Measurements from ENCODE around the gene CDK5.

Gene CDK5

GRCh38 chr7:151016505-151016904 lies 41.2 kb downstream of the CDK5 start:
- no peak for TF ChIP-seq EZH2phosphoT487 (IDR thresholded peaks at IDR 0.05; ENCODE audit: low read depth)
- no peak for TF ChIP-seq CTCF (IDR thresholded peaks at IDR 0.05; ENCODE audit: low read depth, low read length)
- no peaks in the 10 kb centered on the region for H3K36me3 ChIP-seq (replicated peaks; ENCODE audit: low read depth, low read length)
- H3K4me3 ChIP-seq (ENCODE audit: low read length), result no peak overlapping the region
- H2AFZ ChIP-seq (ENCODE audit: low read depth, low read length), result no peak overlapping the region
- no peaks in the 10 kb centered on the region for H4K20me1 ChIP-seq (ENCODE audit: insufficient read depth, low read length)
- H3K9ac ChIP-seq (ENCODE audit: low read length), result no peak overlapping the region
- no peak overlapping the region for H3K4me2 ChIP-seq (ENCODE audit: low read length)
- H3K4me1 ChIP-seq (ENCODE audit: low read length), result peaks cover 7% of the 10 kb centered on the region; the same call in 1 of the 2 replicates
- H3K27ac ChIP-seq (ENCODE audit: low read length), result no peak overlapping the region
- H3K9me3 ChIP-seq (ENCODE audit: insufficient read depth, low read length), result no peaks in the 10 kb centered on the region
- 0 out of 2 replicates have a peak, but pooled peaks cover 6% of the 10 kb centered on the region for H3K27me3 ChIP-seq (ENCODE audit: low read depth, low read length)
- no peaks in the 10 kb centered on the region for H3K79me2 ChIP-seq (ENCODE audit: low read length)

GRCh38 chr7:151015967-151016366 lies 41.7 kb downstream of the CDK5 start:
- TF ChIP-seq EZH2phosphoT487 (IDR thresholded peaks at IDR 0.05; ENCODE audit: low read depth) (no peak), CTCF (IDR thresholded peaks at IDR 0.05; ENCODE audit: low read depth, low read length) (no peak)
- no peaks in the 10 kb centered on the region for H3K79me2 ChIP-seq (ENCODE audit: low read length)
- no peaks in the 10 kb centered on the region for H4K20me1 ChIP-seq (ENCODE audit: insufficient read depth, low read length)
- no peak overlapping the region for H3K27ac ChIP-seq (ENCODE audit: low read length)
- H3K27me3 ChIP-seq (ENCODE audit: low read depth, low read length), result 0 out of 2 replicates have a peak, but pooled peaks cover 6% of the 10 kb centered on the region
- no peak overlapping the region for H3K4me3 ChIP-seq (ENCODE audit: low read length)
- H3K9me3 ChIP-seq (ENCODE audit: insufficient read depth, low read length), result no peaks in the 10 kb centered on the region
- no peaks in the 10 kb centered on the region for H3K36me3 ChIP-seq (replicated peaks; ENCODE audit: low read depth, low read length)
- no peak overlapping the region for H3K9ac ChIP-seq (ENCODE audit: low read length)
- H3K4me1 ChIP-seq (ENCODE audit: low read length), result peaks cover 7% of the 10 kb centered on the region; the same call in 1 of the 2 replicates
- no peak overlapping the region for H2AFZ ChIP-seq (ENCODE audit: low read depth, low read length)
- H3K4me2 ChIP-seq (ENCODE audit: low read length), result no peak overlapping the region

- no peak for TF ChIP-seq EZH2phosphoT487 (IDR thresholded peaks at IDR 0.05; ENCODE audit: low read depth)
- TF ChIP-seq CTCF (IDR thresholded peaks at IDR 0.05; ENCODE audit: low read depth, low read length), result no peak
- Histone ChIP-seq H3K4me1 (ENCODE audit: low read length) (peaks cover 7% of the 10 kb centered on the region; the same call in 1 of the 2 replicates), H3K9me3 (ENCODE audit: insufficient read depth, low read length) (no peaks in the 10 kb centered on the region), H3K27me3 (ENCODE audit: low read depth, low read length) (no peaks in the 10 kb centered on the region), H3K4me2 (ENCODE audit: low read length) (no peak overlapping the region), H2AFZ (ENCODE audit: low read depth, low read length) (no peak overlapping the region), H3K9ac (ENCODE audit: low read length) (no peak overlapping the region), H3K36me3 (replicated peaks; ENCODE audit: low read depth, low read length) (no peaks in the 10 kb centered on the region), H4K20me1 (ENCODE audit: insufficient read depth, low read length) (no peaks in the 10 kb centered on the region), H3K4me3 (ENCODE audit: low read length) (no peak overlapping the region), H3K27ac (ENCODE audit: low read length) (no peak overlapping the region), H3K79me2 (ENCODE audit: low read length) (no peaks in the 10 kb centered on the region)
Measured at GRCh38 chr7:151014950-151015349, 42.7 kb downstream of the CDK5 start.

GRCh38 chr7:151013733-151014497 lies 43.8 kb downstream of the CDK5 start:
- TF ChIP-seq CTCF (IDR thresholded peaks at IDR 0.05; ENCODE audit: low read depth, low read length) (no peak), EZH2phosphoT487 (IDR thresholded peaks at IDR 0.05; ENCODE audit: low read depth) (no peak)
- Histone ChIP-seq H3K27ac (ENCODE audit: low read length) (no peak overlapping the region), H3K4me3 (ENCODE audit: low read length) (no peak overlapping the region), H3K79me2 (ENCODE audit: low read length) (no peaks in the 10 kb centered on the region), H3K4me1 (ENCODE audit: low read length) (peaks cover 7% of the 10 kb centered on the region; the same call in 1 of the 2 replicates), H3K9ac (ENCODE audit: low read length) (no peak overlapping the region), H4K20me1 (ENCODE audit: insufficient read depth, low read length) (no peaks in the 10 kb centered on the region), H3K36me3 (replicated peaks; ENCODE audit: low read depth, low read length) (no peaks in the 10 kb centered on the region), H3K9me3 (ENCODE audit: insufficient read depth, low read length) (no peaks in the 10 kb centered on the region), H3K27me3 (ENCODE audit: low read depth, low read length) (no peaks in the 10 kb centered on the region), H2AFZ (ENCODE audit: low read depth, low read length) (no peak overlapping the region), H3K4me2 (ENCODE audit: low read length) (no peak overlapping the region)
